GM18505 (cell line): ENCODE measurements around the gene ZNF529.
"Not testable (repeated sequence)": the region's sequence is repeated elsewhere in the genome, so short reads cannot be mapped to it uniquely, and the experiment has no call there.

Experiments
- ATAC-seq: cut with Tn5 transposase; IDR thresholded peaks from one replicate; pipeline ENCODE4 v1.9.1; 2021; ENCODE audit not compliant: unreplicated experiment
- POLR2A ChIP-seq: IDR thresholded peaks from 4 replicates; pipeline ENCODE4 v1.6.1; 2011; ENCODE audit warnings: borderline replicate concordance; ENCODE audit not compliant: insufficient read depth, insufficient read length; ENCODE audit errors: extremely low read depth

The ZNF529 gene

DNA sequence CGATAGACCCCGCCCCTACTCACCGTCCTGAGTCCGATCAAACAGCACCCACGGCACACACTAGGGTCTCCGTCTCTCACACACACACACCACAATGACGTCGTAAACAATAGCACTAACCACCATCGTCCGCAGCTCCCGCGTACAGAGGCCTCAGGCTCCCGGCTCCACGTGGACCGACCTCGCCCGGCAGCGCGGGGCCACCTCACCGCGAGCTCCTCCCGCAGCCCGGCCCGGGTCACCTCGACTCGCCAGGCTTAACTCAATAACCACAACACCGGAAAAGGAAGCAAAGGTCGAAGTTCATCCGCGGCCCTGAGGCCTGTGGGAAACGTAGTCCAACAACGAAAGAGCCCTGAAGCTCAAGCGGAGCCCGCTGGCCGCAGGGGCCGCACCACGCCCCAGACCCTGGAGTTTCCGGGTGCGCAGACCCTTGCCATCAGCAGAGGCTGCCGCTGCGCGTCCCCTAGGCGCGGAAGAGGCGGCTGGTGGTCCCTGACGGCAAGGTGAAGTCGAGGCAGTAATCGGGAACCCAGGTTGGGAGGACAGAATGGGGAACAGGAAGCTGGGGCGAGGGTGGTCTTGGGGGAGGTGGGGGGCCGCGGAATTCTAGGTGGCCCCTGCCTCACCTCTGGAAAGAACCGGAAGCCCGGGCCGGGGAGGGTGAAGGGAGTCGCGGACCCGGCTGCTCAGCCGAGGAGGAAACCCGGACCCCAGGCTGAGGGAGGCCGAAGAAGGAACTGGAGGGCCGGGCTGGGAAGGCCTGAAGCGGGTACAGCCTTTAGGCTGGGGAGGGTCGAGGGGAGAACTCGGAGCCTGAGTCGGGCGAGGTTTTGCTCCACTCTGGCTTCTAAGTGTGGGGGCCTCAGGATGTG is at the start of gene ZNF529:
TSS of gene ZNF529 (minus strand) at position 273 of the 875 bp plus-strand sequence. CDS start 946 bp downstream, outside the sequence.
- peak; percentile 85 for TF ChIP-seq POLR2A
- ATAC-seq, result peak; percentile 86

DNA sequence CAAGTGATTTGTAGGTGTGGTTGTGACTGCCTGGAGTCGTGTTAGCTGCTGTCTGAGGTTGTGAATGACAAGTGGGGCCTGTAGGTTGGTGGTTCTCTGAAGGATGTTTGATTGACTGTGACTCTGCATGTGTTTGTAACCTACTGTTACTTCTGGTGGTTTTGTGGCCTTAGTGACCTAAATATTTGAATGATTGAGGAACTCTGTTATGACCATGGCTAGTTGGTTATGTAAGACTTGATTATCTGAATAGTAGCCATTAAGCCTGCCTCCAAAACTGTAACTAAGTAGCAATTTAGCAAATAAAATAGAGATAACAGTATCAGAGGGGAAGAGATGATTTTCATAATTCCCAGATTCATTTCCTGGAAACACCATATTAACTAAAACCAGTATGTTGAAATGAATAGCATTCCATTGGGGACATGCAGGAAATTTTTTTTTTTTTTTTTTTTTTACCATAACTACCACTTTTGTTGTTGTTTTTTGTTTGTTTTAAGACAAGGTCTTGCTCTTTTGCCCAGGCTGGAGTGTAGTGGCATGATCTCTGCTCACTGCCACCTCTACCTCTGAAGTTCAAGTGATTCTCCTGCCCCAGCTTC is 32.9 kb upstream of the ZNF529 start:
- no peak for TF ChIP-seq POLR2A
- peak; percentile 9 for ATAC-seq

DNA sequence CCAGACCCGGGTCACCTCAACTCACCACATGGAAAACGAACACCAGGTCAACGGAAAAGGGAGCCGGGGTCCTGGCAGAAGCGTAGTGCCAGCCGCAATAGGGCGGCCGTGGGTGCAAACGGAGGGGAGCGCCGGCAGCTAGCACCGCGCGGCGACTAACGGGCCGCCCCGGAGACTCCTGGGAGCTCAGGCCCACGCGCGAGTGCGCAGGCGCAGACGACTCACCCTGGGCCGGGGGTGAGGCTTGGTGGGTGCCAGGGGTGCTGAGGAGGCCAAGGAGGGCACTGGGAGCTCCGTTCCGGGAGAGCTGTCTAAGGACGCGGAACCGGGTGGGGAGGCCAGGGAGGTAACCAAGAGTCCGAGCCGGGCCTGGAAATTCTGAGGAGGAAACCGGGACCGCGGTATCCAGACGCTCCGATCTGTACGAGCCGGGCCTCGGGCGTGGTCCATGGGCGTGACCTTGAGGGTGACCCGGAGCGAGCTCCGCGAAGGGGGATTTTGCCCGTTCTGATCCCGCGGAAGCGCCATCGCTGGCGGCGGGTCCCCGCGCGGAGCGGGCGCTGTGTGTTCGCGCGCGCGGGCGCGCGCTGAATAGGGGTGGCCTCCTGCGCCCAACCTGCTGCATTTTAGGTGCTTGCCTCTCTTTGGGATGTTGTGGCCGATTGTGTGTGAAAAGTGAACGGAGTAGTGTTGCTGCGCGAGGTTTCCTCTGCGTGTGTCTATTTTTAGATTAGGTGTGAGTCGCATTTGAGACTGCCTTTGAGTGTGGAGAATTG is 32.2 kb upstream of the ZNF529 start, which contains the start of gene ZNF382:
TSS of gene ZNF382 (plus strand) at position 213 of the 776 bp plus-strand sequence. CDS start 4,602 bp downstream, outside the sequence.
- TF ChIP-seq POLR2A, result peak; percentile 78
- ATAC-seq, result peak; percentile 60

DNA sequence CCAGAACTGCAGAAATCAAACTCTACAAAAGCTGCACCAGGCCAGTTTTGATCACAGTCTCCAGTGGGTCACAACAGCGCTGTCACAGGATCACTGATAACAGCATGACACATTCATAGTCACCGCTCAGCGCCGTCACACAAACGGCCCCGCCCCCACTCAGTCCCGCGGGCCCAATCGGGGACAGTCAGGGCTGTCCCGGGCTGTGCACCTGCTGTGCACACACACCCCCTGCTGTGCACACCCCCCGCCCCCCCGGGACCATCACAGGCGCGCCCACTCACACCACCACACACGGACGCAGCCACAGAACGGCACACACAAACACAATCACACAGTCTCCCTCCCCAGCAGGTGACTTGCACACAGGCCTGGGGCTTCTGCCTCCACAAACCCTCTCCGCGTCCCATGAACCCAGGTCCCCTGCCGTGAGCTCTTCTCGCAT is 31.6 kb upstream of the ZNF529 start:
- TF ChIP-seq POLR2A, result no peak
- peak; percentile 68 for ATAC-seq

DNA sequence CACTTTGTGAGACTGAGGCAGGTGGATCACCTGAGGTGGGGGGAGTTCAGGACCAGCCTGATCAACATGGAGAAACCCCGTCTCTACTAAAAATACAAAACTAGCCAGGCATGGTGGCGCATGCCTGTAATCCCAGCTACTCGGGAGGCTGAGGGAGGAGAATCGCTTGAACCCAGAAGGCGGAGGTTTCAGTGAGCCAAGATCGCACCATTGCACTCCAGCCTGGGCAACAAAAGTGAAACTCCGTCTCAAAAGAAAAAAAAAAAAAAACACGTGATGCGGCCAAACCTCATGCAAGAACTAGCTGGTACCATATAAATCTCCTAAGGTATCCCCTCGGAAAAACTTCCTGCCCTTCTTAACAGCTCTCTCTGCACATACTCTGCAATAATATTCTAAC is 29.6 kb upstream of the ZNF529 start:
- ATAC-seq, result not testable (repeated sequence)

DNA sequence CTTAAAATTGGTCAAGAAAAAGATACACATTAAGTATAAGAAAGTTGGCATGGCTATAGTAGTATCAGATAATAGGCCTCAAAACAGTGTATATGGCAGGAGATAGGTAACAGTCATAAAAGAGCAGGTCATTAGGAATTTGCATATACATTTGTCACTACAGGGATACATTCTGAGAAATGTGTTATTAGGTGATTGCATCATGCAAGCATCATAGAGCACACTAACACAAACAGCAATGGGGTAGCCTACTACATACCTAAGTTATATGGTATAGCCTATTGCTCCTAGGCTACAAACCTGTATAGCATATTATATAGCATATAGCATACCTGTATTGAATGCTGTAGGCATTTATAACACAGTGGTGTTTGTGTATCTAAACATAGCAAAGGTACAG is 6.2 kb upstream of the ZNF529 start:
- TF ChIP-seq POLR2A, result no peak
- ATAC-seq, result no peak

DNA sequence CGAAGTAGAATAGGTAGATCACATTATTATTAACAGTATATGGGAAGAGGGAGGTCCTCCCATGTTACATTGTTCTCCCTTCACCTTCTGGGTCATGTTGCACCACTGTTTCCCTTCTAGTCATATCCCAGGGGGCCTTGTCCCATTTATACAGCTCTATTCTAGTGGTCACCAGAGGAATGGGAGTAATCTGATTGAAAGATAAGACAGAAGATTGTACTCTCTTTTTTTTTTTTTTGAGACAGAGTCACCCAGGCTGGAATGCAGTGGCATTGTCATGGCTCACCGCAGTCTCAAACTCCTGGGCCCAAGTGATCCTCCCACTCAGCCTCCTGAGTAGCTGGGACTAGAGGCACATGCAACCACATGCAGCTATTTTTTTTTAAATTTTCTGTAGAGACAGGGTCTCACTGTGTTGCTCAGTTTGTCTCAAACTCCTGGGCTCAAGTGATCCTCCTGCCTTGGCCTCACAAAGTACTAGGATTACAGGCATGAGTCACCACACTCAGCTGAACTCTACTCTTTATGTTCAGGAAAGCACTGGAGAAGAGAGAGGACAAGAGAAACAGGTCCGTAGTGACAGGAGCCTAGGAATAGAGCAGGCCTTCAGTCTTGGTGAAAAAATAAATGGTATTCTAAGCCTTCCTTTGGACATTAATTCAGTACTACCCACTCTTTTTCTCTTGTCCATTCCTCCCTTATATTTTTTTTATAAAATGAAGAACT is 4.3 kb upstream of the ZNF529 start:
- no peak for TF ChIP-seq POLR2A
- ATAC-seq, result no peak

DNA sequence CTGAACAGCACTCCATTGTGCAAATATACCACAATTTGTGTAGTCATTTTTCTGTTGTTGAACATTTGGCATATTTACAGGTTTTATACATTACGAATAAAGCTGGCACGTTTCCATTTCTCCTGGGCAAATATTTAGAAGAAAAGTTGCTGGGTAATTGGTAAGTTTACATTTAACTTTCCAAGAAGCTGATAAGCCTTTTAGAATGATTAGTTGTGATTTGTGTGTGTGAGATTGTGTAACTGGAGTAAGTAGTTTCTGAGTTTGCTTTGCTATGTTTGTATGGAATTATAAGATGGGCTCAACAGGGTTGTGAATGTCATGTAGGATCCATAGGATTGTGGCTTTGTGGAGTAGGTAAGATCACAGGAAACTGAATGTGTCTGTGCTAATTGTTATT is 1.6 kb upstream of the ZNF529 start:
- ATAC-seq, result no peak
- no peak for TF ChIP-seq POLR2A

DNA sequence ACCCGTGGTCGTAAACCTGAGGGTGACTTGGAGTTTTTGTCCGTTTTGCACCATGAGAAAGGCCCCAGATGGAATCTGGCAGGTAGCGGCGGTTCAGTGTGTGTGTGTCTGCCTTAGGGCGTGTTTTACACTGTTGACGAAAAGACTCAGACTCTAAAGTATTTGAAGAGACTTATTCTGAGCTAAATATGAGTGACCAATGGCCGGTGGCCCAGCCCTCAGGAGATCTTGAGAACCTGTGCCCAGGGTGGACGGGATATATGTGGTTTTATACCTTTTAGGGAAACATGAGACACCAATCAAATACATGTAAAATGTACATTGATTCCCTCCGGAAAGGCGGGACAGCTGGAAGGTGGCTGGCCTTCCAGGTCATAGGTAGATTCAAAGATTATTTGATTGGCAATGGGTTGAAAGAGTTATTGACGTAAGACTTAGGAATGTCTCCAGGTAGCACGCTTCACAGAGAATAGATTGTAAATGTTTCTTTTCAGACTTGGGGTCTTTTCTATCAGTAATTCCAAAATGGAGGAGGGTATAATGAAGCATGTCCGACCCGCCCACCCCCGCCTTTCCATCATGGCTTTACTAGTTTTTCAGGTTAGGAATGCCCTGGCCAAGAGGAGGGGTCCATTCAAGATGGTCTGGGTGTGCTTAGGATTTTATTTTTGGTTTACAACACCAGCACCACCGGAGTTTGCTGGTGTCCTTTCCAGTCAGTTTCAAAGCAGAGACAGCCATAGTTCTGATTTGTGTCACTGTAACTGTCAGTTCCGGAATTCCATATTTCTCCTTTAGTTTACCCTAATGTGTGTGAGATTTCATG is 1.0 kb upstream of the ZNF529 start:
- TF ChIP-seq POLR2A, result no peak
- ATAC-seq, result no peak

DNA sequence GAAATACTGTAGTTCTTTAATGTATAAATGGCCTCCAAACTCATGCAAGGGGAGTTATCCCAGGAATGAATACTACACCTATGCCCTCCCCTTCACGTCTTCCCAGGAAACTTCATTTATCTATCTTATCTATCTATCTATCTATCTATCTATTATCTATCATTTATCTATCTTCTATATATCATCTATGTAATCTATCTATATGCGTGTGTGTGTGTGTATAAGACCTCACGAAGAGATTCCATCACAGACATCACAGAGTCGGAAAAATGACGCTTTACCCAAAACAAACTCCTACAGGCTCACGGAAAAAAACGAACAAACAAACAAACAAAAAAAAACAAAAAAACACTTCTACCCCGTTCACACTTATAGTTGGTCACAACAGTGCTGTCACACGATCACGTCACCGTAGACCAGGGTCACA is 486 bp downstream of the ZNF529 start:
- no peak for ATAC-seq

DNA sequence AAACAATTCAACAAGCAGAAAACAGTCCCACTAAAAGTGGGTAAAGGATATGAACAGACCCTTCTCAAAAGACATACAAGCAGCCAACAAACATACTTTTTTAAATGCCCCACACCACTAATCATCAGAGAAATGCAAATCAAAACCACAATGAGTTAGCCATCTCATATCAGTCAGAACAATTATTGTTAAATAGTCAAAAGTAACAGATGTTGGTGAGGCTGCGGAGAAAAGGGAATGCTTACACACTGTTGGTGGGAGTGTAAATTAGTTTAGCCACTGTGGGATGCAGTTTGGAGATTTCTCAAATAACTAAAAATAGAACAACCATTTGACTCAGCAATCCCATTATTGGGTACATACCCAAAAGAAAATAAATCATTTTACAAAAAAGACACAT is 8.7 kb downstream of the ZNF529 start:
- TF ChIP-seq POLR2A, result no peak

More for the DNA sequence above, 486 bp downstream of the ZNF529 start:
- TF ChIP-seq POLR2A, result no peak

More for the DNA sequence above, 8.7 kb downstream of the ZNF529 start:
- no peak for ATAC-seq
